Smooth muscle cell (in vitro differentiated cells): Measurements from ENCODE around the gene PTPN14. TPM values are rescaled to one million over a fixed set of nuclear protein-coding genes. Genes with fewer than 3 reads are reported as not detected.

Source experiments
- DNase-seq: peaks from one replicate; lab custom pipeline; 2025; ENCODE audit not compliant: unreplicated experiment; lab: John Stamatoyannopoulos, UW
- H2AFZ ChIP-seq: fragments of 200-600 bp; sonication (generic); 2 replicates; pipeline ENCODE4 v1.6.0; 2016; ENCODE audit warnings: antibody characterized with exemption, low read depth, mild to moderate bottlenecking
- H3F3A ChIP-seq: fragments of 200-600 bp; sonication (generic); 2 replicates; pipeline ENCODE4 v1.6.0; 2017; ENCODE audit warnings: antibody characterized with exemption, low read depth
- H3K27ac ChIP-seq: fragments of 200-600 bp; sonication (generic); 2 replicates; pipeline ENCODE4 v1.5.1; 2016; ENCODE audit warnings: low read depth, mild to moderate bottlenecking
- H3K27me3 ChIP-seq: fragments of 200-600 bp; sonication (generic); 2 replicates; pipeline ENCODE4 v1.6.1; 2016; ENCODE audit warnings: low read depth, mild to moderate bottlenecking
- H3K36me3 ChIP-seq: fragments of 200-600 bp; sonication (generic); 2 replicates; pipeline ENCODE4 v1.5.1; 2016; ENCODE audit warnings: low read depth
- H3K4me1 ChIP-seq: fragments of 200-600 bp; sonication (generic); 2 replicates; pipeline ENCODE4 v1.5.1; 2016; ENCODE audit warnings: low read depth
- H3K4me2 ChIP-seq: fragments of 200-600 bp; sonication (generic); 2 replicates; pipeline ENCODE4 v1.6.0; 2016; ENCODE audit warnings: mild to moderate bottlenecking
- H3K4me3 ChIP-seq: fragments of 200-600 bp; sonication (generic); 2 replicates; pipeline ENCODE4 v1.5.1; 2016; ENCODE audit warnings: mild to moderate bottlenecking
- H3K79me2 ChIP-seq: fragments of 200-600 bp; sonication (generic); 2 replicates; pipeline ENCODE4 v1.6.0; 2016; ENCODE audit warnings: low read depth, mild to moderate bottlenecking
- H3K9ac ChIP-seq: fragments of 200-600 bp; sonication (generic); 2 replicates; pipeline ENCODE4 v1.6.0; 2016; ENCODE audit warnings: low read depth
- H3K9me3 ChIP-seq: fragments of 200-600 bp; sonication (generic); replicated peaks from 2 replicates; pipeline ENCODE4 v1.5.1; 2016; ENCODE audit warnings: low read depth
- H4K20me1 ChIP-seq: fragments of 200-600 bp; sonication (generic); 2 replicates; pipeline ENCODE4 v1.6.0; 2016; ENCODE audit warnings: low read depth
- CTCF ChIP-seq: fragments of 200-600 bp; sonication (generic); IDR thresholded peaks from 2 replicates; pipeline ENCODE4 v1.5.1; 2017; ENCODE audit warnings: borderline replicate concordance, mild to moderate bottlenecking, antibody characterized with exemption; ENCODE audit not compliant: insufficient read depth, poor library complexity, severe bottlenecking
- WGBS: methylation state at CpG from one replicate; pipeline ENCODE4 v1.1.7; 2016; ENCODE audit warnings: low lambda C conversion rate; 5-methylcytosine and 5-hydroxymethylcytosine counted together
- polyA plus RNA-seq: library from polyadenylated mRNA; unstranded; fragments of >200 nt; fragmentation: Nextera tagmentation; extraction: Ambion mirVana; gene quantifications from 2 replicates; pipeline ENCODE4 v1.2.1, GENCODE V29; 2016
- total RNA-seq: library from RNA; depleted of rRNA; stranded (reverse); fragments of >200 nt; gene quantifications from 2 replicates; pipeline ENCODE4 v1.2.3, GENCODE V29; 2014

PTPN14 gene
- total and polyA plus RNA-seq, 2 experiments from 2014 or later: 13.7 to 28.6 TPM

- no peak overlapping the region for H3K27ac ChIP-seq
- no peaks in the 10 kb centered on the region for H3K9me3 ChIP-seq
- H3K4me2 ChIP-seq: no peak overlapping the region
- 61% methylated on average over 2 of the region's 2 CpGs for WGBS
- H2AFZ ChIP-seq: no peak overlapping the region
- H3K79me2 ChIP-seq: peaks cover 92% of the 10 kb centered on the region
- no peaks in the 10 kb centered on the region for H3K36me3 ChIP-seq
- no peak for DNase-seq
- no peaks in the 10 kb centered on the region for H3K27me3 ChIP-seq
- H3K4me3 ChIP-seq: peak overlapping the region; percentile 21
- H3K4me1 ChIP-seq: peaks cover 11% of the 10 kb centered on the region
- no peaks in the 10 kb centered on the region for H3F3A ChIP-seq
- H4K20me1 ChIP-seq: peaks cover 98% of the 10 kb centered on the region
- TF ChIP-seq CTCF: no peak
- H3K9ac ChIP-seq: no peak overlapping the region
Observed at GRCh38 chr1:214506972-214507431, 44.4 kb downstream of the PTPN14 start.

DNA sequence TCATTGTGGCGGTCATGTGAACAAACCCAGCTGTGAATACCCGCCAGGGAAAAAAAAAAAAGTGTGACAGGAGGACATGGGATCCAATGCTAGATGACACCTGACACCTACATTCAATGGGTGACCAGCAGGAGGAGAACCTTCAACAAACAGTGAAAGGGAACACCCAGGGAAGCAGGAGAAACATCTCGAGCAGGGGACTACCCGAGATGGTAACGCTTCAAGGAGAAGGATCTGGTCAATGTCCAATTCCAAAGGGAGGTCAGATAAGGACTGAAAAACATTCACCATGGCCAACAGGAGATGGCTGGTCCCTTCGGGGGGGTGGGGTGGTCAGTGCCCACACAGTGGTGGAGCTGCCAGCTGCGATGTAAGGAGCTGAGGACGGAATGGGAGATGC, 46.3 kb downstream of the PTPN14 start:
- H3F3A ChIP-seq: no peaks in the 10 kb centered on the region
- WGBS: 91% methylated on average over 8 of the region's 8 CpGs
- H3K9ac ChIP-seq: no peak overlapping the region
- no peaks in the 10 kb centered on the region for H3K27me3 ChIP-seq
- no peak for TF ChIP-seq CTCF
- H3K36me3 ChIP-seq: no peaks in the 10 kb centered on the region
- no peak overlapping the region for H2AFZ ChIP-seq
- no peak overlapping the region for H3K4me2 ChIP-seq
- H3K4me1 ChIP-seq: peaks cover 20% of the 10 kb centered on the region
- DNase-seq: no peak
- peaks cover 91% of the 10 kb centered on the region for H3K79me2 ChIP-seq
- H3K9me3 ChIP-seq: no peaks in the 10 kb centered on the region
- H3K27ac ChIP-seq: no peak overlapping the region
- H4K20me1 ChIP-seq: peaks cover 98% of the 10 kb centered on the region
- H3K4me3 ChIP-seq: no peak overlapping the region

GRCh38 chr1:214504330-214504729, 47.1 kb downstream of the PTPN14 start:
- peaks cover 94% of the 10 kb centered on the region for H3K79me2 ChIP-seq
- peaks cover 100% of the 10 kb centered on the region for H4K20me1 ChIP-seq
- H3K4me1 ChIP-seq: peaks cover 21% of the 10 kb centered on the region
- no peaks in the 10 kb centered on the region for H3K27me3 ChIP-seq
- TF ChIP-seq CTCF: no peak
- no peak overlapping the region for H3K4me2 ChIP-seq
- H3K9me3 ChIP-seq: no peaks in the 10 kb centered on the region
- H2AFZ ChIP-seq: no peak overlapping the region
- H3K36me3 ChIP-seq: no peaks in the 10 kb centered on the region
- 94% methylated on average over 5 of the region's 5 CpGs for WGBS
- H3K27ac ChIP-seq: no peak overlapping the region
- no peak overlapping the region for H3K9ac ChIP-seq
- no peak for DNase-seq
- no peak overlapping the region for H3K4me3 ChIP-seq
- H3F3A ChIP-seq: no peaks in the 10 kb centered on the region

GRCh38 chr1:214503553-214503952, 47.8 kb downstream of the PTPN14 start:
- H3K4me3 ChIP-seq: no peak overlapping the region
- no peak overlapping the region for H3K9ac ChIP-seq
- no peak for DNase-seq
- no peak overlapping the region for H2AFZ ChIP-seq
- H3K9me3 ChIP-seq: no peaks in the 10 kb centered on the region
- H4K20me1 ChIP-seq: peaks cover 100% of the 10 kb centered on the region
- H3K27ac ChIP-seq: no peak overlapping the region
- no peak for TF ChIP-seq CTCF
- no peak overlapping the region for H3K4me2 ChIP-seq
- no peaks in the 10 kb centered on the region for H3K36me3 ChIP-seq
- 76% methylated on average over 4 of the region's 4 CpGs for WGBS
- no peaks in the 10 kb centered on the region for H3F3A ChIP-seq
- H3K4me1 ChIP-seq: peaks cover 21% of the 10 kb centered on the region
- H3K27me3 ChIP-seq: no peaks in the 10 kb centered on the region
- peaks cover 95% of the 10 kb centered on the region for H3K79me2 ChIP-seq
